Neural cell (in vitro differentiated cells): Measurements from ENCODE around the gene GPER1.

Source experiments
- POLR2AphosphoS5 ChIP-seq: IDR thresholded peaks from 2 replicates; pipeline ENCODE4 v1.6.1; 2012
- TF ChIP-seq, protein P1 (sequence below): fragments of 450-650 bp; IDR thresholded peaks from 2 replicates; pipeline ENCODE4 v1.5.1; 2014; ENCODE audit warnings: antibody characterized with exemption, mild to moderate bottlenecking, moderate library complexity; ENCODE audit not compliant: poor library complexity, severe bottlenecking

DNA sequence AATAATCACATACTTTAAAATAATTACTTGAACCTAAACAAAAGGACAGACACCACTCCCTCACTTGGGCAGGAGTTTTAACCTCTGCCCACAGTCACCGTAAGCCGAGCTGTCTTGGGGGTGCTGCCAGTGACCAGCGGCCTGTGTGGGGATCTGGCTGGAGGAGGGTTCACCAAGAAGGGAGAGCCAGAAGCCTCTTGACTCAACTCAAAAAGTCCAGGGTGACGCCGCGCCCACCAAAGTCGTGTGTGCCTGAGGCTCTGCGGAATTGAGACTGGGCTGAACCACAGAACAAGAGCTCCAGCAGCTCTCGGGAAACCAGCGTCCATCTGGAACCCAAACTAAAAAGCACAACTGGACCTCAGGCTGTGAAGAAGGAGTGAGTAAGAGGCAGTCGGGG is 36.3 kb downstream of the GPER1 start:
- TF ChIP-seq, protein P1, sequence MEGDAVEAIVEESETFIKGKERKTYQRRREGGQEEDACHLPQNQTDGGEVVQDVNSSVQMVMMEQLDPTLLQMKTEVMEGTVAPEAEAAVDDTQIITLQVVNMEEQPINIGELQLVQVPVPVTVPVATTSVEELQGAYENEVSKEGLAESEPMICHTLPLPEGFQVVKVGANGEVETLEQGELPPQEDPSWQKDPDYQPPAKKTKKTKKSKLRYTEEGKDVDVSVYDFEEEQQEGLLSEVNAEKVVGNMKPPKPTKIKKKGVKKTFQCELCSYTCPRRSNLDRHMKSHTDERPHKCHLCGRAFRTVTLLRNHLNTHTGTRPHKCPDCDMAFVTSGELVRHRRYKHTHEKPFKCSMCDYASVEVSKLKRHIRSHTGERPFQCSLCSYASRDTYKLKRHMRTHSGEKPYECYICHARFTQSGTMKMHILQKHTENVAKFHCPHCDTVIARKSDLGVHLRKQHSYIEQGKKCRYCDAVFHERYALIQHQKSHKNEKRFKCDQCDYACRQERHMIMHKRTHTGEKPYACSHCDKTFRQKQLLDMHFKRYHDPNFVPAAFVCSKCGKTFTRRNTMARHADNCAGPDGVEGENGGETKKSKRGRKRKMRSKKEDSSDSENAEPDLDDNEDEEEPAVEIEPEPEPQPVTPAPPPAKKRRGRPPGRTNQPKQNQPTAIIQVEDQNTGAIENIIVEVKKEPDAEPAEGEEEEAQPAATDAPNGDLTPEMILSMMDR = no peak
- TF ChIP-seq POLR2AphosphoS5 = no peak
